ENCODE measurements around the gene MIOX. TPM values are rescaled to one million over a fixed set of nuclear protein-coding genes. Genes with fewer than 3 reads are reported as not detected.
A peak's percentile ranks its signal among the peaks of the same experiment; 100 is the strongest.

MIOX gene
- total and polyA plus RNA-seq, 2 donors (not counting 3 experiments of a cell fraction or from before 2014, with no cell fraction given): not detected

GRCh38 chr22:50482107-50483074, 4.3 kb upstream of the MIOX start:
- dilution Hi-C loops (cut with MboI; ENCODE audit: extremely low pct_ligation_motif_present, low sequenced_read_pairs) (no loop called here), intact Hi-C loops (cut with micrococcal nuclease) (no loop called here)
- TF ChIP-seq FOS (IDR thresholded peaks at IDR 0.05; ENCODE audit: borderline replicate concordance, insufficient read depth, low read length) (no peak), MAX (IDR thresholded peaks at IDR 0.05; ENCODE audit: insufficient read depth, insufficient read length) (no peak), GATA2 (IDR thresholded peaks at IDR 0.05; ENCODE audit: insufficient read depth, insufficient read length, low read depth, low read length) (no peak), POLR2AphosphoS5 (IDR thresholded peaks at IDR 0.05; ENCODE audit: insufficient read depth, low read depth, low read length) (no peak), CTCF (IDR thresholded peaks at IDR 0.05; ENCODE audit: extremely low read depth in 1 of 2, insufficient read depth in 1 of 2, low read depth in 1 of 2, low read length in 2 of 2) (no peak), EZH2 (IDR thresholded peaks at IDR 0.05; ENCODE audit: borderline replicate concordance, low read depth, low read length, severe bottlenecking) (no peak), MYC (IDR thresholded peaks at IDR 0.05; ENCODE audit: low read depth, low read length) (no peak), POLR2A (IDR thresholded peaks at IDR 0.05; ENCODE audit: low read depth, low read length) (no peak), JUN (IDR thresholded peaks at IDR 0.05; ENCODE audit: borderline replicate concordance, insufficient read depth, insufficient read length, low read depth) (no peak)
- H3K4me3 ChIP-seq (replicated peaks in 1 of 3; ENCODE audit: insufficient read depth in 1 of 3, low read depth in 1 of 3, low read length in 3 of 3): no peak overlapping the region
- POLR2A ChIA-PET: no interaction called here
- H3K4me1 ChIP-seq (ENCODE audit: control insufficient read depth, extremely low read depth, insufficient read depth, low read length): no peaks in the 10 kb centered on the region
- CTCF ChIA-PET: interaction anchor here (0.5 kb wide), 1 partner anchor 117 kb away, joined by 3 read pairs; no protein-coding TSS in a partner anchor
- no peaks in the 10 kb centered on the region for H3K79me2 ChIP-seq (ENCODE audit: control insufficient read depth, insufficient read depth, low read length)
- no peaks in the 10 kb centered on the region for H3K9me1 ChIP-seq (replicated peaks; ENCODE audit: control insufficient read depth, extremely low read depth, insufficient read depth, low read length)
- FAIRE-seq: no peak
- no peaks in the 10 kb centered on the region for H4K20me1 ChIP-seq (replicated peaks; ENCODE audit: control insufficient read depth, extremely low read depth, insufficient read depth, low read length)
- H3K4me2 ChIP-seq (ENCODE audit: insufficient read depth, low read length): no peak overlapping the region
- no peak overlapping the region for H3K9ac ChIP-seq (replicated peaks; ENCODE audit: extremely low read depth, insufficient read depth, low read length)
- DNase-seq (ENCODE audit: low read depth, low spot score): no peak
- no peaks in the 10 kb centered on the region for H3K9me3 ChIP-seq (replicated peaks; ENCODE audit: control insufficient read depth, insufficient read depth, low read length)
- H3K27ac ChIP-seq (ENCODE audit: insufficient read depth, low read depth, low read length): no peak overlapping the region
- peak overlapping the region; percentile 36 for H2AFZ ChIP-seq (ENCODE audit: low read depth, low read length)
- no TSS peak for BruUV-seq (replicated peaks)
- H3K27me3 ChIP-seq (ENCODE audit: control insufficient read depth in 2 of 2, insufficient read depth in 2 of 2, low read length in 2 of 2): peaks cover 10 to 22% of the 10 kb centered on the region in 2 experiments
- no peaks in the 10 kb centered on the region for H3K36me3 ChIP-seq (ENCODE audit: control insufficient read depth in 2 of 2, extremely low read depth in 1 of 2, insufficient read depth in 2 of 2, low read length in 2 of 2)
